Stomach (tissue), 9 donors: ENCODE results near the gene ITGAD. TPM values are rescaled to one million over a fixed set of nuclear protein-coding genes. Genes with fewer than 3 reads are reported as not detected.

Experiments
- DNase-seq, 2 donors: peaks; one replicate each; pipeline versions ENCODE4 v3.0.0 to v3.0.0-alpha.2; 2013 to 2019
- H3K27ac ChIP-seq, 5 donors: fragments of 200-600 bp in 4 of 5; sonication (generic) in 4 of 5; one replicate each; pipeline ENCODE4 v1.5.1; 2013 to 2019; ENCODE audit warnings: mild to moderate bottlenecking in 1 of 5, moderate library complexity in 1 of 5
- H3K27me3 ChIP-seq, 3 donors: fragments of 200-600 bp; sonication (generic); one replicate each; pipeline ENCODE4 v1.5.1; 2017 to 2019; ENCODE audit warnings: mixed run types in 1 of 3
- H3K36me3 ChIP-seq, 4 donors: fragments of 200-600 bp; sonication (generic); 1 replicate in 3 of 4; 2 replicates in 1 of 4; pipeline ENCODE4 v1.5.1; 2016 to 2019
- H3K4me1 ChIP-seq, 4 donors: fragments of 200-600 bp; sonication (generic); one replicate each; pipeline ENCODE4 v1.5.1; 2016 to 2019
- H3K4me3 ChIP-seq, 4 donors: fragments of 200-600 bp; sonication (generic) in 3 of 4; one replicate each; pipeline ENCODE4 v1.5.1; 2016 to 2019; ENCODE audit warnings: mild to moderate bottlenecking in 1 of 4
- H3K9me3 ChIP-seq, 4 donors: fragments of 200-600 bp; sonication (generic); one replicate each; pipeline ENCODE4 v1.5.1; 2016 to 2019
- EP300 ChIP-seq: sonication (generic); formaldehyde crosslinking; IDR thresholded peaks from one replicate; pipeline ENCODE4 v1.6.1; 2017; ENCODE audit warnings: antibody characterized with exemption
- POLR2A ChIP-seq, 4 donors: fragments of 450-650 bp; IDR thresholded peaks; one replicate each; pipeline ENCODE4 v1.6.1; 2016; ENCODE audit warnings: antibody characterized with exemption in 4 of 4, control low read depth in 2 of 4, mild to moderate bottlenecking in 1 of 4, moderate library complexity in 1 of 4
- POLR2AphosphoS5 ChIP-seq, 3 donors: sonication (generic); formaldehyde crosslinking; IDR thresholded peaks; one replicate each; pipeline ENCODE4 v1.6.1; 2016; ENCODE audit warnings: antibody characterized with exemption in 3 of 3
- WGBS, 5 donors: extraction: QIAGEN DNeasy Blood & Tissue Kit in 3 of 5; methylation state at CpG; one replicate each; pipeline versions ENCODE4 v1.1.5 to v1.1.7; 2013 to 2018; 5-methylcytosine and 5-hydroxymethylcytosine counted together
- intact Hi-C: fragments of 100-400 bp; cut with DNase I; formaldehyde crosslinking; loops from one replicate; pipeline ENCODE4 v1.15.1; 2023; ENCODE audit warnings: low total_unique reads
- polyA plus RNA-seq, 3 donors: library from polyadenylated mRNA; stranded (reverse); fragments of 200-250 nt; gene quantifications; one replicate each; pipeline ENCODE4 v1.2.3, GENCODE V29; 2013
- total RNA-seq, 5 donors: library from RNA; depleted of rRNA; stranded (reverse); fragments of >200 nt; gene quantifications; one replicate each; pipeline versions ENCODE4 v1.1.0 to v1.2.3, GENCODE V29; 2014 to 2016
- TF ChIP-seq, protein P1 (sequence below), 7 experiments: fragments of 450-650 bp in 4 of 7; fragments of 200-600 bp in 3 of 7; sonication (generic) in 3 of 7; IDR thresholded peaks; one replicate each; pipeline ENCODE4 v1.5.1; 2016 to 2019; ENCODE audit warnings: antibody characterized with exemption in 7 of 7, control low read depth in 2 of 7, mild to moderate bottlenecking in 1 of 7
- donor health status: healthy with polysubstance abuse.
- donor health status: Bipolar disorder and iron deficiency.
- donor health status: healthy.

ITGAD gene
- total and polyA plus RNA-seq, 8 donors, result 0.29 to 0.37 TPM; not detected in 6

DNA sequence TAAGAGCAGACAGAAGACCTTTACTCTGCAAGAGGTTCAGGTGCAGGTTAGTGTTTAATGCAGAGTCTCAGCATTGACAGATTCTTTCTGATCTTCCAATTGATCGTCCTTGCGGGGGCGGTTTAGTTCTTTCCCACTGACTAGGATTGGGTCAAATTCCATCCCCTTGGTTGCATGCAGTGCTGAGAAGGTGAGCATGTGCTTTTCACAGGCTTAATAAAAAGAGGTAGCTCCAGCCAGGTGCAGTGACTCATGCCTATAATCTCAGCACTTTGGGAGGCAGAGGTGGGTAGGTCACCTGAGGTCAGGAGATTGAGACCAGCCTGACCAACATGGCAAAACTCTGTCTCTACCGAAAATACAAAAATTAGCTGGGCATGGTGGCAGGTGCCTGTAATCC is 7.5 kb upstream of the ITGAD start:
- no peak overlapping the region for H3K4me3 ChIP-seq
- DNase-seq, result no peak

DNA sequence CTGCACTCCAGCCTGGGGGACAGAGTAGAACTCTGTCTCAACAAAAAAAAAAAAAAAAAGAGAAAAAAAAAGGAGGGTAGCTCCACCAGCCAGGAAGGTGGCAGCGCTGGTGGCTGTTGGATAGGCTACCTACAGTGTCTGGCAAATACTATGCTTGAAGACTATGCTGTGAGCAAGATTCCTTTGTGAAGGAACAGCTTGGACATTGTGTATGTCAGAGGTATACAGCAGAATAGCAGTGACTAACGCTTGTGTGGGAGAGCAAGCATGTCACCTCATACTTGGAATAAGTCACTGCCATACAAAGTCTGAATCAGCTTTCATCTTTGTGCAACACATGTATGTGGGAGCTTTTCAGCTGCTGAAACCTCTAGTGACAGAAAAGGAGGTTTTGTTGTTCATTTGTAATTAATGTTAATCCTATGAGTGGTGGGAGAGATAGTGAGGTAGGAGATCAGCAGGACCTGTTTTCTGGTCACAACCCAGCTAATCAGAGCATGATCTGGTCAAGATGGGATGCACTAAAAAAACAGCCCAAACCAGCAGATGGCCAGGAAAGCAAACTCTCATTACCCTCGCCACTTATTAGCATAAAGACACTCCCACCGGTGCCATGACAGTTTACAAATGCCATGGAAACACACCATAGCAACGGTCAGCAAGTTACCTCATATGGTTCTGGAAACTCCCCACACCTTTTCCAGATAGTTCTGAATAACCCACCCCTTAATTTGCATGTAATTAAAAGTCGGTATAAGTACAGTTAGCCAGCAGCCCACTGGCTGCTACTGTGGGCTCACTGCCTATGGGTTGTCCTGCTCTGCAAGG is 6.8 kb upstream of the ITGAD start:
- H3K36me3 ChIP-seq, result no peaks in the 10 kb centered on the region
- intact Hi-C loops, result no loop called here
- no peak overlapping the region for H3K27ac ChIP-seq
- H3K4me3 ChIP-seq, result no peak overlapping the region
- peak in 1 of 2 donors; percentile 51 for DNase-seq
- H3K27me3 ChIP-seq, result peaks cover 0 to 30% (median 0%) of the 10 kb centered on the region in 3 donors
- TF ChIP-seq POLR2AphosphoS5 (IDR thresholded peaks at IDR 0.05) (no peak), POLR2A (IDR thresholded peaks at IDR 0.05) (no peak), EP300 (no peak)
- TF ChIP-seq, protein P1, sequence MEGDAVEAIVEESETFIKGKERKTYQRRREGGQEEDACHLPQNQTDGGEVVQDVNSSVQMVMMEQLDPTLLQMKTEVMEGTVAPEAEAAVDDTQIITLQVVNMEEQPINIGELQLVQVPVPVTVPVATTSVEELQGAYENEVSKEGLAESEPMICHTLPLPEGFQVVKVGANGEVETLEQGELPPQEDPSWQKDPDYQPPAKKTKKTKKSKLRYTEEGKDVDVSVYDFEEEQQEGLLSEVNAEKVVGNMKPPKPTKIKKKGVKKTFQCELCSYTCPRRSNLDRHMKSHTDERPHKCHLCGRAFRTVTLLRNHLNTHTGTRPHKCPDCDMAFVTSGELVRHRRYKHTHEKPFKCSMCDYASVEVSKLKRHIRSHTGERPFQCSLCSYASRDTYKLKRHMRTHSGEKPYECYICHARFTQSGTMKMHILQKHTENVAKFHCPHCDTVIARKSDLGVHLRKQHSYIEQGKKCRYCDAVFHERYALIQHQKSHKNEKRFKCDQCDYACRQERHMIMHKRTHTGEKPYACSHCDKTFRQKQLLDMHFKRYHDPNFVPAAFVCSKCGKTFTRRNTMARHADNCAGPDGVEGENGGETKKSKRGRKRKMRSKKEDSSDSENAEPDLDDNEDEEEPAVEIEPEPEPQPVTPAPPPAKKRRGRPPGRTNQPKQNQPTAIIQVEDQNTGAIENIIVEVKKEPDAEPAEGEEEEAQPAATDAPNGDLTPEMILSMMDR (IDR thresholded peaks at IDR 0.05), result no peak
- no peaks in the 10 kb centered on the region for H3K9me3 ChIP-seq
- peaks cover 0 to 8% (median 0%) of the 10 kb centered on the region in 4 donors for H3K4me1 ChIP-seq
- WGBS, 5 donors, result 39 to 48% (median 45%) methylated on average over 6 of the region's 6 CpGs

More for the DNA sequence above, 7.5 kb upstream of the ITGAD start:
- H3K27ac ChIP-seq, result no peak overlapping the region
- H3K4me1 ChIP-seq, result peaks cover 0 to 8% (median 0%) of the 10 kb centered on the region in 4 donors
- WGBS, 5 donors, result 49 to 62% (median 55%) methylated on average over 4 of the region's 4 CpGs
- intact Hi-C loops, result no loop called here
- H3K9me3 ChIP-seq, result no peaks in the 10 kb centered on the region
- TF ChIP-seq POLR2AphosphoS5 (IDR thresholded peaks at IDR 0.05) (no peak), POLR2A (IDR thresholded peaks at IDR 0.05) (no peak)
- TF ChIP-seq, protein P1 (IDR thresholded peaks at IDR 0.05), result no peak
- peaks cover 0 to 4% (median 0%) of the 10 kb centered on the region in 4 donors for H3K36me3 ChIP-seq
- H3K27me3 ChIP-seq, result peaks cover 0 to 30% (median 0%) of the 10 kb centered on the region in 3 donors

DNA sequence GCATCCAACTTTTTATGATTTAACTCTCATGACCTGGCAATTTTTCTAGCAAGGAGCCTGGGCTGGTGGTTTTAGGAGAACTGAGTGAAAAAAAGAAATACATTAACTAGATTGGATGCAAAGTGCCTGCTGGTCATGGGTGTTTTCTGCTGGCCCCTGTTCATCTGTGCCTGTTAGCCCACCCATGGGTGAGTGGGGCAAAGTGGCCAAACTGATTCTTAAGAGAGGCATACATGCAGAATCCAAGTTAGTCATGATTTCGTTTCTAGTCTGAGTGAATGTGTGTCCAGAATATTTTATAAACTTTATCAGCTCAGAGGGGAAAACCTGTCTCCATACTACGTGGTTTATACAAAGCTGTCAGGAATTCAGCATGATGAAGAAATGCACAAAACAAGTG is 4.6 kb upstream of the ITGAD start:
- Histone ChIP-seq H3K27ac (no peak overlapping the region), H3K27me3 (peaks cover 0 to 29% (median 3%) of the 10 kb centered on the region in 3 donors), H3K4me1 (peaks cover 0 to 8% (median 0%) of the 10 kb centered on the region in 4 donors), H3K4me3 (no peak overlapping the region), H3K9me3 (no peaks in the 10 kb centered on the region), H3K36me3 (no peaks in the 10 kb centered on the region)
- no peak for TF ChIP-seq POLR2A (IDR thresholded peaks at IDR 0.05)
- WGBS, 5 donors, result 56 to 62% (median 59%) methylated on average over 2 of the region's 2 CpGs
- DNase-seq, result no peak
- intact Hi-C loops, result no loop called here

DNA sequence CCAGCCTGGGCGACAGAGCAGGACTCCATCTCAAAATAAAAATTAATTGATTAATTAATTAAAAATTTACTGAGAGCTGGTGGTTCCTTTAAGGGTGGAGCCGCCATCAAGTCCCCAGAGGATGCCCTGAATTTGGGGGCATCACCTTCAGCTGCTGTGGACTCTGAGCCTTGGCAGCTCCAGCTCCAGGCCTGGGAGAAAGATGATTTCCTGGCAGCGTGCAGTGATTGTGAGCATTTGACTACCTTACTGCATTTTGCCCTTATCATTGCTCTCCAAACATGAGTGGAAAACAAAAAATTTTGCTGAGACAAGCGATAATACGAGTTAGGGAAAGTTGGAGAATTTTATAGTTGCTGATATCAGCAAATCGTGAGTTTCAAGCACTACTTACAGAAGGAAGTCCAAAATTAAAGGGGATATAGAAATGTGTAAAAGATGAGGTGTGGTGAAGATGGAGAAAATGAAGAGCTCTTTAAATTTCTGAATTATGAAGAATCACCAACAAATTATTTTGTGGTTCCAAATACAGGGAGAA is 2.6 kb upstream of the ITGAD start:
- H3K27me3 ChIP-seq, result peaks cover 0 to 42% (median 5%) of the 10 kb centered on the region in 3 donors
- no peak for TF ChIP-seq EP300
- no peak for TF ChIP-seq POLR2AphosphoS5 (IDR thresholded peaks at IDR 0.05)
- TF ChIP-seq POLR2A (IDR thresholded peaks at IDR 0.05), result no peak
- TF ChIP-seq, protein P1 (IDR thresholded peaks at IDR 0.05), result no peak
- H3K4me3 ChIP-seq, result no peak overlapping the region
- no peak overlapping the region for H3K27ac ChIP-seq
- WGBS, 5 donors, result 63 to 73% (median 68%) methylated on average over 6 of the region's 6 CpGs
- H3K9me3 ChIP-seq, result no peaks in the 10 kb centered on the region
- H3K4me1 ChIP-seq, result peaks cover 0 to 8% (median 0%) of the 10 kb centered on the region in 4 donors
- no peak for DNase-seq
- H3K36me3 ChIP-seq, result no peaks in the 10 kb centered on the region
- intact Hi-C loops, result no loop called here
